Keratinocyte (primary cell): ENCODE results near the gene ISX.

Experiments used
- EZH2 ChIP-seq: IDR thresholded peaks from one replicate; pipeline ENCODE4 v1.6.1; 2012; ENCODE audit warnings: inconsistent platforms, mild to moderate bottlenecking, low read length, moderate library complexity
- TF ChIP-seq, protein P1 (sequence below), 3 experiments: IDR thresholded peaks in 1 of 3; conservative IDR thresholded peaks in 1 of 3; optimal IDR thresholded peaks in 1 of 3; 2 replicates in 2 of 3; 3 replicates in 1 of 3; pipeline versions ENCODE3 to v1.5.1; 2011; ENCODE audit warnings: low read length in 3 of 3, mild to moderate bottlenecking in 3 of 3, moderate library complexity in 2 of 3, control low read depth in 1 of 3, inconsistent platforms in 1 of 3; ENCODE audit not compliant: insufficient read depth in 2 of 3; ENCODE audit errors: extremely low read depth in 1 of 3

DNA sequence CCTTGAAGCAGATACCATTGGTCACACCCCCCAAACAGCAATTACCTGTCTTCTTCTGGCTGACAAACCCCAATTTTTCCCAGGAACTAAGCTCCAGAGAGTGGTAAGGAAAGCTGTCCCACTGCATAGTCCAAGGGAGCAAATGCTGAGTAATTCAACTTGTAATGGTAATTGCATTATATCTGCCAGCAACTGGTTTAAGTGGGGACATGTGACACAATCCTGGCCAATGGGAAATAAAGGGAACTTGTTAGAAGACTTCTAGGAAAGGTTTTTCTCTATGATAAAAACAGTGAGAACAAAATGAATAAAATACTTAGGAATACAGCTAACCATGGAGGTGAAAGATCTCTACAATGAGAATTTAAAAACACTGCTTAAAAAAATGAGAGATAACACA lies 9.5 kb upstream of the ISX start:
- TF ChIP-seq, protein P1, sequence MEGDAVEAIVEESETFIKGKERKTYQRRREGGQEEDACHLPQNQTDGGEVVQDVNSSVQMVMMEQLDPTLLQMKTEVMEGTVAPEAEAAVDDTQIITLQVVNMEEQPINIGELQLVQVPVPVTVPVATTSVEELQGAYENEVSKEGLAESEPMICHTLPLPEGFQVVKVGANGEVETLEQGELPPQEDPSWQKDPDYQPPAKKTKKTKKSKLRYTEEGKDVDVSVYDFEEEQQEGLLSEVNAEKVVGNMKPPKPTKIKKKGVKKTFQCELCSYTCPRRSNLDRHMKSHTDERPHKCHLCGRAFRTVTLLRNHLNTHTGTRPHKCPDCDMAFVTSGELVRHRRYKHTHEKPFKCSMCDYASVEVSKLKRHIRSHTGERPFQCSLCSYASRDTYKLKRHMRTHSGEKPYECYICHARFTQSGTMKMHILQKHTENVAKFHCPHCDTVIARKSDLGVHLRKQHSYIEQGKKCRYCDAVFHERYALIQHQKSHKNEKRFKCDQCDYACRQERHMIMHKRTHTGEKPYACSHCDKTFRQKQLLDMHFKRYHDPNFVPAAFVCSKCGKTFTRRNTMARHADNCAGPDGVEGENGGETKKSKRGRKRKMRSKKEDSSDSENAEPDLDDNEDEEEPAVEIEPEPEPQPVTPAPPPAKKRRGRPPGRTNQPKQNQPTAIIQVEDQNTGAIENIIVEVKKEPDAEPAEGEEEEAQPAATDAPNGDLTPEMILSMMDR (optimal IDR thresholded peaks at IDR 0.05 in 1 of 3, IDR thresholded peaks at IDR 0.05 in 1 of 3, conservative IDR thresholded peaks at IDR 0.05 in 1 of 3; ENCODE audit: extremely low read depth in 1 of 3, insufficient read depth in 2 of 3, low read length in 3 of 3): no peak
- no peak for TF ChIP-seq EZH2
